ENCODE measurements around the gene GPD2.

The GPD2 gene

DNA sequence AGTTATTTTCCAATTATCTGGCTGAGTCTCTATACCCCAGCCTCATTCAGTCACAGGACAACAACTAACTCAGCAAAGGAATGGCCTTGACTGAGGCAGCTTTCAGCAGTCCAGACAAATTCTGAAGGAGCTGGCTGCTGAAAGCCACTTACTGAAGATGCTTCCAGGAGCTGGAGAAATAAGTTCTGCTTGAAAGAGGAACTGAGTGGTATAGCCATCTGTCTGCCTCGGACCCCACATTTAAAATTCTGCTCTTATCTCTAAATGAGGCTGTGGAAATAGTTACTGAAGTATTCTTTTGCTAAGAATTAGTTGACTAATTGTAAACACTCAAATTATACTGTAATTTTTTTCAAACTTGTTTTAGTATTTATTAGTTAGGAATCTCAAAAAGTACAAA lies 9.1 kb upstream of the GPD2 start:
- Histone ChIP-seq H3K9me3 (ENCODE audit: severe bottlenecking) (peaks cover 2% of the 10 kb centered on the region), H3K27ac (ENCODE audit: poor library complexity, severe bottlenecking) (no peak overlapping the region), H3K36me3 (ENCODE audit: low read depth) (no peaks in the 10 kb centered on the region), H3K4me3 (ENCODE audit: severe bottlenecking) (no peak overlapping the region), H3K4me1 (ENCODE audit: insufficient read depth, poor library complexity, severe bottlenecking) (peaks cover 14% of the 10 kb centered on the region), H3K27me3 (ENCODE audit: insufficient read depth, poor library complexity, severe bottlenecking) (no peaks in the 10 kb centered on the region)
- TF ChIP-seq, protein P1, sequence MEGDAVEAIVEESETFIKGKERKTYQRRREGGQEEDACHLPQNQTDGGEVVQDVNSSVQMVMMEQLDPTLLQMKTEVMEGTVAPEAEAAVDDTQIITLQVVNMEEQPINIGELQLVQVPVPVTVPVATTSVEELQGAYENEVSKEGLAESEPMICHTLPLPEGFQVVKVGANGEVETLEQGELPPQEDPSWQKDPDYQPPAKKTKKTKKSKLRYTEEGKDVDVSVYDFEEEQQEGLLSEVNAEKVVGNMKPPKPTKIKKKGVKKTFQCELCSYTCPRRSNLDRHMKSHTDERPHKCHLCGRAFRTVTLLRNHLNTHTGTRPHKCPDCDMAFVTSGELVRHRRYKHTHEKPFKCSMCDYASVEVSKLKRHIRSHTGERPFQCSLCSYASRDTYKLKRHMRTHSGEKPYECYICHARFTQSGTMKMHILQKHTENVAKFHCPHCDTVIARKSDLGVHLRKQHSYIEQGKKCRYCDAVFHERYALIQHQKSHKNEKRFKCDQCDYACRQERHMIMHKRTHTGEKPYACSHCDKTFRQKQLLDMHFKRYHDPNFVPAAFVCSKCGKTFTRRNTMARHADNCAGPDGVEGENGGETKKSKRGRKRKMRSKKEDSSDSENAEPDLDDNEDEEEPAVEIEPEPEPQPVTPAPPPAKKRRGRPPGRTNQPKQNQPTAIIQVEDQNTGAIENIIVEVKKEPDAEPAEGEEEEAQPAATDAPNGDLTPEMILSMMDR (IDR thresholded peaks at IDR 0.05; ENCODE audit: poor library complexity, severe bottlenecking), result no peak
- ATAC-seq (ENCODE audit: low read depth) (no peak), DNase-seq (ENCODE audit: low spot score) (no peak)

DNA sequence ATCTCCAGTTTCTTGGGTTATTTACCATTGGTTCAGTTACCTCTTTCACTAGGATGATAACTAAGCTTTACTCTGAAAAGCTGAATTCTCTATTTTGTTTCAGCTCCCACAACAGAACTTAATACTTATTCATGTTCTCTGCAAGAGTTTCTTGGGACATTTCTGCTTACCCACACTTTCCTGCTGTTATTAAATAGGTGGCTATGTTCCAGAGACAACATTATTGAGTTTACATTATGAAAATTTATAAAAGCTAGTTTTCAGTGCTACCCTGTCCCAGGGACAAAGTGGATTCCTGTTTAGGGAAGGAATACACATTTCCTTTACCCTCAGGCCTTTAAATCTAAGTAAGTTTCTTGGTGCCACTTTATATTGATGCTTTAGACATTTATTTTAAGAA lies 7.0 kb upstream of the GPD2 start:
- H3K27me3 ChIP-seq (ENCODE audit: insufficient read depth, poor library complexity, severe bottlenecking), result no peaks in the 10 kb centered on the region
- TF ChIP-seq, protein P1 (IDR thresholded peaks at IDR 0.05; ENCODE audit: poor library complexity, severe bottlenecking), result no peak
- H3K9me3 ChIP-seq (ENCODE audit: severe bottlenecking), result no peaks in the 10 kb centered on the region
- peaks cover 14% of the 10 kb centered on the region for H3K4me1 ChIP-seq (ENCODE audit: insufficient read depth, poor library complexity, severe bottlenecking)
- ATAC-seq (ENCODE audit: low read depth) (no peak), DNase-seq (ENCODE audit: low spot score) (no peak)
- no peak overlapping the region for H3K27ac ChIP-seq (ENCODE audit: poor library complexity, severe bottlenecking)
- no peaks in the 10 kb centered on the region for H3K36me3 ChIP-seq (ENCODE audit: low read depth)
- H3K4me3 ChIP-seq (ENCODE audit: severe bottlenecking), result no peak overlapping the region

DNA sequence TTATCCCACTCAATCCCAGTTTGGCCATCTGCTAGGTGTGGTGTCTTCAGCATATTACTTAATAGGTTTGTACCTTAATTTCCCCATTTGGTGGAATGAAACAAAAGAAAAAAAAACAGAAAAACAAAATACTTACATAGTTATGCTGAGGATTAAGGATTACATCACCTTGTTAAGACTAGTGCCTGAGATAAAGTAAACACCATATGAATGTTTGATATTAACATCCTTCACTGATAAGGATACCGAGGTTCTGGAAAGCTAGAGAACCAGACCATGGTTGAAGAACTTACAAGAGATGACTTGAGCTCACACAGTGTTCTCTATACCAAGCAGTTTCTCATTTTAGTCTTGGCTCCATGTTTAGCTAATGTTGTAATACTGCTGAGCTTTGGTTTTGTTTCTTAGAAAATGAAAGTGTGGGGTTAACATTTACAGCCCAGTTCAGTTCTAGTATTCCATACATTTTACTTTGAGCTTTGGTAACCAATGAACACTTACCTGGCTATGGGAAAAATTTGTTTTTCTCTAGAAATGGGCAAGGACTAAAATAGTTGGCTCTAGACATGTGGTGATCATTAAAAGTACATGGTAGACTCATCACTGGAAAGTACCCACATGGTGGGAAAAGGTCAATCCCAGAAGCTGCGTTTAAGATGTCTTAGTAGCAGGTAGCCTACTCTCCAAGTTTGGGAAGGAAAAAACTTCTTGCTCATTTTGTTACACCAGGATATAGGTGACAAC lies 5.8 kb upstream of the GPD2 start:
- no peak overlapping the region for H3K27ac ChIP-seq (ENCODE audit: poor library complexity, severe bottlenecking)
- H3K4me1 ChIP-seq (ENCODE audit: insufficient read depth, poor library complexity, severe bottlenecking), result peaks cover 18% of the 10 kb centered on the region
- H3K36me3 ChIP-seq (ENCODE audit: low read depth), result no peaks in the 10 kb centered on the region
- no peak for ATAC-seq (ENCODE audit: low read depth)
- H3K27me3 ChIP-seq (ENCODE audit: insufficient read depth, poor library complexity, severe bottlenecking), result no peaks in the 10 kb centered on the region
- TF ChIP-seq, protein P1 (IDR thresholded peaks at IDR 0.05; ENCODE audit: poor library complexity, severe bottlenecking), result no peak
- no peak for DNase-seq (ENCODE audit: low spot score)
- H3K4me3 ChIP-seq (ENCODE audit: severe bottlenecking), result no peak overlapping the region
- no peaks in the 10 kb centered on the region for H3K9me3 ChIP-seq (ENCODE audit: severe bottlenecking)

DNA sequence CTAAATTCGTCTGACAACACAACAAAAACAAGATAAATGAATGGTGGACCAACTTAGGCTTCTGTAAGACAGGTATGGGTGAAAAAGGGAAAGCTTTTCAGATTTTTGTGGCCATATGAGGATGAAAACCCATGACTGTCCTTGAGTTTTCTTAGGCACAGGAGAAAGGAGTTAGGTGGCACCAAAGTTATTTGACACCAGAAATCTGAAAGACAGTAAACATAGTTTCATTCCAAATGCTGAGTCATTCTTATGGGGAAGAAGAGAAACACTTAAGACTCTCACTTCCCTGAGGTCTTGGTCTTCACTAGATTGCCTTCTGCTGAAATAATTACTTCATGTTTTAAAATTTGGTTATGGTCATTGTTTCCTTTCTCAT lies 5.2 kb upstream of the GPD2 start:
- Histone ChIP-seq H3K27me3 (ENCODE audit: insufficient read depth, poor library complexity, severe bottlenecking) (no peaks in the 10 kb centered on the region), H3K36me3 (ENCODE audit: low read depth) (no peaks in the 10 kb centered on the region), H3K9me3 (ENCODE audit: severe bottlenecking) (no peaks in the 10 kb centered on the region), H3K4me3 (ENCODE audit: severe bottlenecking) (no peak overlapping the region), H3K27ac (ENCODE audit: poor library complexity, severe bottlenecking) (no peak overlapping the region), H3K4me1 (ENCODE audit: insufficient read depth, poor library complexity, severe bottlenecking) (peaks cover 18% of the 10 kb centered on the region)
- ATAC-seq (ENCODE audit: low read depth) (peak; percentile 42; the same call in 2 of the 3 replicates), DNase-seq (ENCODE audit: low spot score) (no peak)
- TF ChIP-seq, protein P1 (IDR thresholded peaks at IDR 0.05; ENCODE audit: poor library complexity, severe bottlenecking), result no peak
